Measurements from ENCODE around the gene UNKL.
A peak's percentile ranks its signal among the peaks of the same experiment; 100 is the strongest.

The UNKL gene

GRCh38 chr16:1398351-1398750 lies 16.2 kb downstream of the UNKL start:
- DNase-seq, result no peak

- DNase-seq, result no peak
Measured at GRCh38 chr16:1397779-1398178, 16.7 kb downstream of the UNKL start.

GRCh38 chr16:1395444-1396031 lies 19.0 kb downstream of the UNKL start:
- DNase-seq, result no peak

- DNase-seq, result no peak
Measured at GRCh38 chr16:1394367-1394951, 20.0 kb downstream of the UNKL start.

GRCh38 chr16:1393613-1394176 lies 20.8 kb downstream of the UNKL start:
- no peak for DNase-seq

- no peak for DNase-seq
Measured at GRCh38 chr16:1392826-1393225, 21.7 kb downstream of the UNKL start.

GRCh38 chr16:1390239-1390779 lies 24.2 kb downstream of the UNKL start:
- no peak for DNase-seq

- no peak for DNase-seq
Measured at GRCh38 chr16:1389762-1390161, 24.7 kb downstream of the UNKL start.

GRCh38 chr16:1387331-1387730 lies 27.2 kb downstream of the UNKL start:
- no peak for DNase-seq

- DNase-seq, result no peak
Measured at GRCh38 chr16:1385232-1385631, 29.3 kb downstream of the UNKL start.

GRCh38 chr16:1383556-1383955 lies 30.9 kb downstream of the UNKL start:
- no peak for DNase-seq

- DNase-seq, result no peak
Measured at GRCh38 chr16:1381612-1382406, 32.7 kb downstream of the UNKL start.

- DNase-seq, result no peak
Measured at GRCh38 chr16:1380195-1380594, 34.3 kb downstream of the UNKL start.

GRCh38 chr16:1379304-1380076 lies 35.0 kb downstream of the UNKL start:
- peak; percentile 50 for DNase-seq

GRCh38 chr16:1378804-1379303 lies 35.6 kb downstream of the UNKL start:
- peak; percentile 45 for DNase-seq

- DNase-seq, result no peak
Measured at GRCh38 chr16:1378087-1378803, 36.3 kb downstream of the UNKL start.

- no peak for DNase-seq
Measured at GRCh38 chr16:1377406-1378010, 37.0 kb downstream of the UNKL start.

- no peak for DNase-seq
Measured at GRCh38 chr16:1375741-1376410, 38.6 kb downstream of the UNKL start.

- DNase-seq, result no peak
Measured at GRCh38 chr16:1375298-1375640, 39.2 kb downstream of the UNKL start.

- no peak for DNase-seq
Measured at GRCh38 chr16:1374418-1375297, 39.8 kb downstream of the UNKL start.

All from activated gamma-delta T cell treated with Interleukin-2 at 50 U/mL for 16 hours (primary cell).